OCI-LY1 (cell line): ENCODE measurements around the gene VWA8.
A peak's percentile ranks its signal among the peaks of the same experiment; 100 is the strongest.

ENCODE experiments used
- H2AFZ ChIP-seq: fragments of 200-600 bp; sonication (generic), shearing (Covaris generic); 2 replicates; pipeline ENCODE4 v1.6.0; 2014; ENCODE audit warnings: antibody characterized with exemption, mild to moderate bottlenecking, low read length
- H3F3A ChIP-seq: fragments of 200-600 bp; sonication (generic), shearing (Covaris generic); 2 replicates; pipeline ENCODE4 v1.6.0; 2014; ENCODE audit warnings: mild to moderate bottlenecking, antibody characterized with exemption, low read length, moderate library complexity; ENCODE audit not compliant: insufficient read depth
- H3K27ac ChIP-seq: fragments of 200-600 bp; sonication (generic); 2 replicates; pipeline ENCODE4 v1.5.1; 2014; ENCODE audit warnings: low read length, mixed run types, mild to moderate bottlenecking, low read depth; ENCODE audit not compliant: poor library complexity, severe bottlenecking
- H3K27me3 ChIP-seq: fragments of 200-600 bp; sonication (generic); 2 replicates; pipeline ENCODE4 v1.6.0; 2014; ENCODE audit warnings: antibody characterized with exemption, mild to moderate bottlenecking, low read length, moderate library complexity; ENCODE audit not compliant: insufficient read depth
- H3K36me3 ChIP-seq: fragments of 200-600 bp; sonication (generic); 2 replicates; pipeline ENCODE4 v1.6.1; 2014; ENCODE audit warnings: mild to moderate bottlenecking, antibody characterized with exemption, low read length, moderate library complexity, mixed read lengths; ENCODE audit not compliant: insufficient read depth
- H3K4me1 ChIP-seq: fragments of 200-600 bp; sonication (generic); 2 replicates; pipeline ENCODE4 v1.5.1; 2014; ENCODE audit warnings: mild to moderate bottlenecking, low read length, moderate library complexity; ENCODE audit not compliant: insufficient read depth, severe bottlenecking
- H3K4me2 ChIP-seq: fragments of 200-600 bp; sonication (generic), shearing (Covaris generic); 2 replicates; pipeline ENCODE4 v1.6.1; 2014; ENCODE audit warnings: low read length
- H3K4me3 ChIP-seq: fragments of 200-600 bp; sonication (generic); 2 replicates; pipeline ENCODE4 v1.5.1; 2014; ENCODE audit warnings: low read length, low read depth, mild to moderate bottlenecking, mixed read lengths; ENCODE audit not compliant: poor library complexity, severe bottlenecking
- H3K79me2 ChIP-seq: fragments of 200-600 bp; shearing (Covaris generic); 2 replicates; pipeline ENCODE4 v1.6.1; 2016; ENCODE audit warnings: mixed run types, low read length, mixed read lengths; ENCODE audit not compliant: insufficient read depth
- H3K9ac ChIP-seq: fragments of 200-600 bp; sonication (generic), shearing (Covaris generic); 2 replicates; pipeline ENCODE4 v1.6.1; 2014; ENCODE audit warnings: mild to moderate bottlenecking, low read length, mixed read lengths
- H3K9me2 ChIP-seq: fragments of 200-600 bp; sonication (generic), shearing (Covaris generic); 2 replicates; pipeline ENCODE4 v1.6.1; 2014; ENCODE audit warnings: low read depth, mild to moderate bottlenecking, low read length, mixed read lengths
- H3K9me3 ChIP-seq: fragments of 200-600 bp; shearing (Covaris generic); 2 replicates; pipeline ENCODE4 v1.6.1; 2014; ENCODE audit warnings: low read length, mixed read lengths
- H4K20me1 ChIP-seq: fragments of 200-600 bp; sonication (generic), shearing (Covaris generic); 2 replicates; pipeline ENCODE4 v1.6.0; 2016; ENCODE audit warnings: mild to moderate bottlenecking, low read length; ENCODE audit not compliant: insufficient read depth
- EZH2 ChIP-seq: fragments of 200-600 bp; sonication (generic), shearing (Covaris generic); IDR thresholded peaks from 2 replicates; pipeline ENCODE4 v1.8.0; 2017; ENCODE audit warnings: borderline replicate concordance, mixed run types, mild to moderate bottlenecking, antibody characterized with exemption, low read length, moderate library complexity, mixed read lengths
- TF ChIP-seq, protein P1 (sequence below): fragments of 200-600 bp; sonication (generic), shearing (Covaris generic); IDR thresholded peaks from 2 replicates; pipeline ENCODE4 v1.5.1; 2017; ENCODE audit warnings: mild to moderate bottlenecking, antibody characterized with exemption, low read length, moderate library complexity, mixed read lengths

The VWA8 gene

GRCh38 chr13:41851351-41851750, 109.6 kb downstream of the VWA8 start:
- Histone ChIP-seq H3K27me3 (no peaks in the 10 kb centered on the region), H3K36me3 (peaks cover 22% of the 10 kb centered on the region), H3K79me2 (no peaks in the 10 kb centered on the region), H2AFZ (no peak overlapping the region), H4K20me1 (no peaks in the 10 kb centered on the region), H3K9ac (no peak overlapping the region), H3K27ac (no peak overlapping the region), H3F3A (no peaks in the 10 kb centered on the region), H3K9me2 (no peaks in the 10 kb centered on the region), H3K9me3 (0 out of 2 replicates have a peak, but pooled peaks cover 7% of the 10 kb centered on the region), H3K4me2 (no peak overlapping the region), H3K4me3 (no peak overlapping the region), H3K4me1 (no peaks in the 10 kb centered on the region)
- TF ChIP-seq EZH2 = no peak
- TF ChIP-seq, protein P1, sequence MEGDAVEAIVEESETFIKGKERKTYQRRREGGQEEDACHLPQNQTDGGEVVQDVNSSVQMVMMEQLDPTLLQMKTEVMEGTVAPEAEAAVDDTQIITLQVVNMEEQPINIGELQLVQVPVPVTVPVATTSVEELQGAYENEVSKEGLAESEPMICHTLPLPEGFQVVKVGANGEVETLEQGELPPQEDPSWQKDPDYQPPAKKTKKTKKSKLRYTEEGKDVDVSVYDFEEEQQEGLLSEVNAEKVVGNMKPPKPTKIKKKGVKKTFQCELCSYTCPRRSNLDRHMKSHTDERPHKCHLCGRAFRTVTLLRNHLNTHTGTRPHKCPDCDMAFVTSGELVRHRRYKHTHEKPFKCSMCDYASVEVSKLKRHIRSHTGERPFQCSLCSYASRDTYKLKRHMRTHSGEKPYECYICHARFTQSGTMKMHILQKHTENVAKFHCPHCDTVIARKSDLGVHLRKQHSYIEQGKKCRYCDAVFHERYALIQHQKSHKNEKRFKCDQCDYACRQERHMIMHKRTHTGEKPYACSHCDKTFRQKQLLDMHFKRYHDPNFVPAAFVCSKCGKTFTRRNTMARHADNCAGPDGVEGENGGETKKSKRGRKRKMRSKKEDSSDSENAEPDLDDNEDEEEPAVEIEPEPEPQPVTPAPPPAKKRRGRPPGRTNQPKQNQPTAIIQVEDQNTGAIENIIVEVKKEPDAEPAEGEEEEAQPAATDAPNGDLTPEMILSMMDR = no peak

DNA sequence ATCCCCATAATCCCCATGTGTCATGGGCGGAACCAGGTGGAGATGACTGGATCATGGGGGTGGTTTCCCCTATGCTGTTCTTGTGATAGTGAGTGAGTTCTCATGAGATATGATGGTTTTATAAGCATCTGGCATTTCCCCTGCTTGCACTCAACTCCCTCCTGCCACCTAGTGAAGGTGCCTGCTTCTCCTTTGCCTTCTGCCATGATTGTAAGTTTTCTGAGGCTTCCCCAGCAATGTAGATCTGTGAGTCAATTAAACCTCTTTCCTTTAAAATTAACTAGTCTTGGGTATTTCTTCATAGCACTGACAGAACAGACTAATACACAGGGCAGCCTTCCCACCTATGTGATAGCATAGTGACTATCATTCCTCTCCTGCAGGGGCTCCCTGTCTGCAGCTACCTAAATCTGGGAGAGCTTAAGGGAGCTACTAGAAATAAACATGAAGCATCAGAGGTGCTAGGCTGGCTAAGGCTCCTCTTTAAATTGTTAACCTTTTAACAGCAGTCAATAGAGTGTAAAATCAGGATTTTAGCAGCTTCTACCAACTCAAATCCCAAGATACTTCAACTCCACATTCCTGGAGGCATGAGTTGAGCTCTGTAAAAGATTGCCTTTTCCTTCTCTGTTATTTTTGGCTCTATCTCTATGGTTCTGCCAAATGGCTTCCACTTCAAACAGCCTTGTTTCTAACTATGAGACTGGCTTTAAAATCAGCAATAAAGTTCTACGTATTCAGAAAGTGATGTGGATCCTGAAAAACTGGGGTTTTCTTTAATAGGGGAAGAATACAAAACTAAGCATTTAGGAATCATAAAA, 112.3 kb downstream of the VWA8 start:
- Histone ChIP-seq H3F3A (no peaks in the 10 kb centered on the region), H3K9me3 (0 out of 2 replicates have a peak, but pooled peaks cover 3% of the 10 kb centered on the region), H4K20me1 (no peaks in the 10 kb centered on the region), H3K27me3 (no peaks in the 10 kb centered on the region), H3K4me3 (no peak overlapping the region), H3K4me2 (no peak overlapping the region), H2AFZ (no peak overlapping the region), H3K36me3 (peaks cover 19% of the 10 kb centered on the region), H3K9ac (no peak overlapping the region), H3K79me2 (no peaks in the 10 kb centered on the region), H3K4me1 (no peaks in the 10 kb centered on the region), H3K27ac (no peak overlapping the region), H3K9me2 (no peaks in the 10 kb centered on the region)
- TF ChIP-seq EZH2 = no peak
- TF ChIP-seq, protein P1 = peak; percentile 44; the same call in 1 of the 2 replicates

- H2AFZ ChIP-seq = no peak overlapping the region
- H3K36me3 ChIP-seq = peaks cover 9% of the 10 kb centered on the region; the same call in 1 of the 2 replicates
- no peaks in the 10 kb centered on the region for H3K27me3 ChIP-seq
- peaks cover 2% of the 10 kb centered on the region for H3K4me1 ChIP-seq
- no peak overlapping the region for H3K4me3 ChIP-seq
- H3K4me2 ChIP-seq = no peak overlapping the region
- no peak overlapping the region for H3K27ac ChIP-seq
- no peaks in the 10 kb centered on the region; the same call in 1 of the 2 replicates for H3K9me3 ChIP-seq
- H3K9ac ChIP-seq = no peak overlapping the region
- H3K9me2 ChIP-seq = no peaks in the 10 kb centered on the region
- no peaks in the 10 kb centered on the region for H3K79me2 ChIP-seq
- TF ChIP-seq, protein P1 = no peak
- TF ChIP-seq EZH2 = no peak
- H4K20me1 ChIP-seq = no peaks in the 10 kb centered on the region
- no peaks in the 10 kb centered on the region for H3F3A ChIP-seq
Measured at GRCh38 chr13:41847216-41847615, 113.7 kb downstream of the VWA8 start.
